ENCODE data around the gene ADAP1. TPM values are rescaled to one million over a fixed set of nuclear protein-coding genes. Genes with fewer than 3 reads are reported as not detected.
"Not testable (repeated sequence)": the region's sequence is repeated elsewhere in the genome, so short reads cannot be mapped to it uniquely, and the experiment has no call there.

ADAP1 gene
- total RNA-seq, 1 experiment from 2014 or later = 8.7 TPM

GRCh38 chr7:884191-885003 lies 70.1 kb downstream of the ADAP1 start:
- DNase-seq (ENCODE audit: extremely low read depth, low read depth) = no peak

DNA sequence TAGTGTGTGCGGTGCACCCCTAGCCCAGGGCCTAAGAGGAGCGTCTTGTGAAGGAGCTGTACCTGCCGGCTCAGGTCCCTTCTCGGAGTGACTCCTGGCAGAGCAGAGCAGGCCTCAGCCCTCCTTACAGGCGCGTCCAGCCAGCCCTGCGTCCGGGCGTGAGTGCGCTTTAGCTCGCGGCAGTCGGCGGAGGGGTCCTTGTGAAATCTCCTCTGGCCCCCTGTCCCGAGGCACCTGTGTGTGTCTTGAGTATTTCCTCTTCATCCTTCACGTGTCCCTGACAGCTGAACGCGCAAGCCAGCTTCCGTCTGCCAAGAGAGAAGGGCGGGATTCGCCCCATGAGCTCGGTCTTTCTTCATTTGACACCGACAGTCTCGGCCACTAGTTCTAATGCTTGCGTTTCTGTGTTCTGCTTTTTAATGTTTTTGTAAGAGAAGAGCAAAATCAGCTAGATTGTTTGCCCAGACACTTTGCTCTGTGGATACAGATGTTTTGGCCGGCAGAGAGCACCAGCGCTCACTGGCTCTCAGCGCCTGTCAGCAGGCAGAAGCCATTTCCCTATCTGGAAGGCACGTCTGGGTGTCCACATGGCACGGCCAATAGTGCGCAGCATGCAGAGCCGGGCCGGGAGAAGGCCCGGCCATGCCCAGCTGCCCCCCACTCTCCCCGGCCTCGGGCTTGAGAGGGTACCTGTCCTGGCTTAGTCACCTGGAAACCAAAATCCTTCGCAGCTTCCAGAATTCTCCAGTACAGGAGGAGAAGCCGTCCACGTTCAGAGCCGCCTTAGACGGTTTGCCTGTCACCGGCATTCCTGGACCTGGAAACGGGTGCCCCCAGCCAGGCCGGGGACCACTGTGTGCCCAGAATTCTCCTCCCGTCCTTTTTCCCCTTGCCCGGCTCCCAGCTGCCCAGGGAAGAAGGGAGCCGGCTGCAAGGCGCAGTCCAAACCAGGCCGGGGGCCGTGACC lies 71.1 kb downstream of the ADAP1 start:
- DNase-seq (ENCODE audit: extremely low read depth, low read depth) = no peak

GRCh38 chr7:882336-883035 lies 72.0 kb downstream of the ADAP1 start:
- DNase-seq (ENCODE audit: extremely low read depth, low read depth) = no peak

GRCh38 chr7:881441-882234 lies 72.8 kb downstream of the ADAP1 start:
- no peak for DNase-seq (ENCODE audit: extremely low read depth, low read depth)

- no peak for DNase-seq (ENCODE audit: extremely low read depth, low read depth)
These were observed 74.0 kb downstream of the ADAP1 start for GRCh38 chr7:880450-880849.

- no peak for DNase-seq (ENCODE audit: extremely low read depth, low read depth)
These were observed 74.8 kb downstream of the ADAP1 start for GRCh38 chr7:879706-880105.

GRCh38 chr7:879093-879492 lies 75.4 kb downstream of the ADAP1 start:
- no peak for DNase-seq (ENCODE audit: extremely low read depth, low read depth)

GRCh38 chr7:877312-878232 lies 76.9 kb downstream of the ADAP1 start:
- DNase-seq (ENCODE audit: extremely low read depth, low read depth) = no peak

- no peak for DNase-seq (ENCODE audit: extremely low read depth, low read depth)
These were observed 77.5 kb downstream of the ADAP1 start for GRCh38 chr7:876972-877311.

- peak; percentile 91 for DNase-seq (ENCODE audit: extremely low read depth, low read depth)
These were observed 78.2 kb downstream of the ADAP1 start, which contains the start of gene GET4 for GRCh38 chr7:876077-876971. Gene GET4 (plus strand): TSS chr7:876554. CDS start chr7:876646, 92 bp downstream.

DNA sequence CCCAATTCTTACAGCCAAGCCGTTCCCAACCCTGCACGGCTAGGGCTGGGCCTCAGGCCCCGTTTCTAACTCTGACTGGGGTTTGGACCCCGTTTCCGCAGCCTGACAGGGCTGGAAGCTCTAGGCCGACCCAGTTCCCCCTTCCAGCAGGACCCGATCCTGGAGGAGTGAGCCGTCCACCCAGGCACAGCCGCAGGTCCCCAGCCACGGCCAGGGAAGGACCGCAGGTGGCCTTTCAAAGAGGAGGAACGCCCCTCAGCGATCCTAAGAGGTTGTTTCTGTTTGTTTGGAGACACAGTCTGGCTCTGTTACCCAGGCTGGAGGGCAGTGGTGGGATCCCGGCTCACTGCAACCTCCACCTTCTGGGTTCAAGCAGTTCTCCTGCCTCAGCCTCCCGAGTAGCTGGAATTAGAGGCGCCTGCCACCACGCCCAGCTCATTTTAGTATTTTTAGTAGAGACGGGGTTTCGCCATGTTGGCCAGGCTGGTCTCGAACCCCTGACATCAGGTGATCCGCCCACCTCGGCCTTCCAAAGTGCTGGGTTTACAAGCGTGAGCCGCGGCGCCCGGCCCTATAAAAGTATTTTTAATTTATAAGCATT lies 78.9 kb downstream of the ADAP1 start:
- no peak for DNase-seq (ENCODE audit: extremely low read depth, low read depth)

GRCh38 chr7:875051-875450 lies 79.4 kb downstream of the ADAP1 start:
- no peak for DNase-seq (ENCODE audit: extremely low read depth, low read depth)

- no peak for DNase-seq (ENCODE audit: extremely low read depth, low read depth)
These were observed 80.3 kb downstream of the ADAP1 start for GRCh38 chr7:874031-874749.

DNA sequence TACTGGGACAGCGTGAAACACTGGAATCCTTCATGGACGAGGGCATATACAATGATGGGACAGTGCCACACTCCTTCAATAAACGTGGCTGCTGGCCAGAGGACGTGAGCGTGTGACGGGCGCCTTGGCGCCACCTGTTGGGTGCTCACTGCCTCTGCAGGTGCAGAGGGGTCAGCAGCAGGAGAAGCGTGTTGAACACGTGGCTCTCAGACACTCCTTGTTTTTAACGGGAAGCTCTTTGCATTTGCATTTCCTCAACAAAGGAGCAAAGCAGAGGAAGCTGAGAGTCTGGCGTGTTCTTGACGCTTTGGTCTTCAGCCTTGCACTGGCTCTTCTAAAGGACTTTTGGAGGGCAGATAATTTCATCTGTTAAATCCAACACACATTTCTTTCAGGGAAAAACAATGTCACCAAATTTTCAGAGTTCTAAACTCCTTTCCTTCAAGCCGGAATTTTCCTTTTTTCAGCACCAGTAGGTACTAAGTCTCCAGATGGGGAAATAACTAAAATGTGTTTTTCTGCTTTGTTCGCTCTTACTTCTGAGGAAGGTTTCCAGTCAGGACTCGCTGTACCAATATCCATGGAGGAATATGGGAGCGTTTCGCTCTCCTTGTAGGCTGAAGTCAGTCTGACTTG lies 81.0 kb downstream of the ADAP1 start:
- peak; percentile 86 for DNase-seq (ENCODE audit: extremely low read depth, low read depth)

GRCh38 chr7:872685-873084 lies 81.8 kb downstream of the ADAP1 start:
- not testable (repeated sequence) for DNase-seq (ENCODE audit: extremely low read depth, low read depth)

DNA sequence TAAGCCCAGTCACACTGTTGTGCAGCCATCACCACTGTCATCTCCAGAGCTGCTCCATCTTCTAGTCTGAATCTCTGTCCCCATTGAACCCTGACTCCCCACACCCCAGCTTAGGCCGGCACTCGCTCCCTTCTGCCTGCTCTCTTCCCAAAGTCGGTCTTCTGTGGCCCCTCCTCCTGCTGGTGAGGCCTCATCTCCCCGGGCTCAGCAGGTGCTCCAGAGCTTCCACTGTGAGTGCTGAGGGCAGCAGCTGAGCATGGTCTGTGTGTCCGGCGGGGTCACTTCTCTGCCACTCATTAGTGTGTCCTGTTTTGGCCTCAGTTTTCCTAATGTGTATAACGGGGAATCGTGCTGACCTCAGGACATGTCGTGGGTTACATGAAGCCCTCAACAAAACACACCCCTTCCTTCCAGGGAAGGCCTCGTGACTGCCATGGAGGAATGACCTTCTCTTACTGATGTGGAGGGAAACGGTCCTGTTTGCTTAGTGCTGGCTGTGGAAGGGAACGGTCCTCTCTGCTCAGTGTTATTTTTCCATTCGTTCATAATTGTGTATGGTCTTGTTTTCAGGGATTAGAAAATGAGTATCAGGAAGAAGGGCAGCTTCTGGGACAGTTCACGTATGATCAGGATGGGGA lies 82.5 kb downstream of the ADAP1 start:
- DNase-seq (ENCODE audit: extremely low read depth, low read depth) = no peak

Measured in NCI-H460 (cell line).